Measurements from ENCODE around the gene PRKAG2. TPM values are rescaled to one million over a fixed set of nuclear protein-coding genes. Genes with fewer than 3 reads are reported as not detected.

Gene PRKAG2
- total and polyA plus RNA-seq, 2 of the 8 experiments (the other 6 are each of a cell fraction or from before 2014, with no cell fraction given) = 7.5 to 18.1 TPM

- H3K4me1 ChIP-seq (replicated peaks in 1 of 4; ENCODE audit: control insufficient read depth in 3 of 4, insufficient read depth in 4 of 4, low read length in 3 of 4) = peaks cover 3 to 11% (median 9%) of the 10 kb centered on the region in 4 experiments
- ChIA-PET CTCF (ENCODE audit: partially characterized antibody) (interaction anchor here (0.6 to 5.6 kb wide), 7 partner anchors 15 to 114 kb away, joined by 3 to 29 read pairs (median 4); no protein-coding TSS in a partner anchor), POLR2A (ENCODE audit: partially characterized antibody) (no interaction called here)
- FAIRE-seq = no peak
- no peak for DNase-seq (ENCODE audit: low read depth in 1 of 2, low spot score in 2 of 2)
- no peak overlapping the region for H3K4ac ChIP-seq (replicated peaks; ENCODE audit: insufficient read length, low read depth, low read length)
- no peak overlapping the region for H3K4me3 ChIP-seq (ENCODE audit: extremely low read depth in 1 of 4, insufficient read depth in 2 of 4, low read depth in 3 of 4, low read length in 4 of 4)
- no peak overlapping the region for H3K27ac ChIP-seq (ENCODE audit: low read depth, low read length)
- no peak overlapping the region for H4K8ac ChIP-seq (ENCODE audit: extremely low read depth, insufficient read depth, low read length)
- no peaks in the 10 kb centered on the region; a peak in 1 of 7 replicates for H3K27me3 ChIP-seq (replicated peaks in 1 of 4; ENCODE audit: control insufficient read depth in 3 of 4, extremely low read depth in 1 of 4, insufficient read depth in 3 of 4, low read length in 3 of 4)
- H3K4me2 ChIP-seq (ENCODE audit: insufficient read depth in 1 of 2, low read depth in 2 of 2, low read length in 2 of 2) = no peak overlapping the region
- no peak overlapping the region for H2BK120ac ChIP-seq (replicated peaks; ENCODE audit: low read depth, low read length)
- H2BK12ac ChIP-seq (ENCODE audit: low read depth, low read length) = no peak overlapping the region
- H3K36me3 ChIP-seq (ENCODE audit: control insufficient read depth in 2 of 4, insufficient read depth in 4 of 4, low read length in 3 of 4) = no peaks in the 10 kb centered on the region
- no peak overlapping the region for H2AK5ac ChIP-seq (ENCODE audit: low read depth, low read length)
- no peak overlapping the region for H2BK20ac ChIP-seq (ENCODE audit: low read length)
- no peaks in the 10 kb centered on the region for H3K79me2 ChIP-seq (ENCODE audit: control insufficient read depth in 1 of 2, insufficient read depth in 2 of 2, low read length in 2 of 2)
- H3K23me2 ChIP-seq (ENCODE audit: low read depth, low read length) = no peaks in the 10 kb centered on the region
- H3K23ac ChIP-seq (ENCODE audit: insufficient read length) = no peak overlapping the region
- H3K79me1 ChIP-seq (ENCODE audit: low read depth, low read length) = no peaks in the 10 kb centered on the region
- H3K56ac ChIP-seq (replicated peaks; ENCODE audit: insufficient read length, low read depth, low read length) = no peak overlapping the region
- no peak overlapping the region for H3K14ac ChIP-seq (ENCODE audit: insufficient read length)
- no peak overlapping the region for H3K18ac ChIP-seq (ENCODE audit: extremely low read depth, low read length)
- H3K9me3 ChIP-seq (ENCODE audit: insufficient read depth in 2 of 2, low read depth in 1 of 2, low read length in 1 of 2) = no peaks in the 10 kb centered on the region
- no peak overlapping the region for H2AFZ ChIP-seq (ENCODE audit: low read length)
- H4K20me1 ChIP-seq (replicated peaks in 1 of 2; ENCODE audit: control insufficient read depth in 1 of 2, insufficient read depth in 2 of 2, low read length in 2 of 2) = no peaks in the 10 kb centered on the region
- no peak overlapping the region for H2BK5ac ChIP-seq (ENCODE audit: low read depth, low read length)
- no peak overlapping the region for H4K5ac ChIP-seq (ENCODE audit: insufficient read length, low read depth, low read length)
- TF ChIP-seq KDM1A (IDR thresholded peaks at IDR 0.05; ENCODE audit: borderline replicate concordance, low read length) = no peak
- TF ChIP-seq ATF3 (IDR thresholded peaks at IDR 0.05; ENCODE audit: insufficient read depth, low read depth, low read length) = no peak
- no peak overlapping the region for H4K91ac ChIP-seq (replicated peaks; ENCODE audit: insufficient read length, low read length)
- no peak overlapping the region for H2BK15ac ChIP-seq (ENCODE audit: low read length)
- H3K9ac ChIP-seq (replicated peaks in 1 of 4; ENCODE audit: extremely low read depth in 1 of 4, low read depth in 3 of 4, low read length in 3 of 4) = no peak overlapping the region
- WGBS, 2 experiments (ENCODE audit: extremely low coverage in 1 of 2, insufficient coverage in 1 of 2, insufficient read length in 1 of 2, insufficient replicate concordance in 2 of 2, low coverage in 1 of 2, low lambda C conversion rate in 2 of 2, missing lambda C conversion rate in 1 of 2) = 87% methylated on average over 8 of the region's 8 CpGs; no CpG with 5 or more reads in 1 of the 2 experiments
These were observed 145.9 kb downstream of the PRKAG2 start for GRCh38 chr7:151731022-151731441.

All from H1 (cell line).